ENCODE data around the gene UQCRH.

The UQCRH gene

GRCh38 chr1:46303038-46303871 is at the start of gene UQCRH, which contains the start of gene LRRC41:
UQCRH (plus strand) TSS chr1:46303698; CDS start chr1:46303767, 69 bp downstream.
LRRC41 (minus strand) TSS chr1:46303616; CDS start chr1:46303322, 294 bp downstream.
- H3K4me1 Mint-ChIP-seq (ENCODE audit: low read depth), result peaks cover 52% of the 10 kb centered on the region

GRCh38 chr1:46254668-46255067 is 48.8 kb upstream of the UQCRH start:
- Mint-ChIP-seq H3K27me3 (no peaks in the 10 kb centered on the region), H3K36me3 (ENCODE audit: low read depth) (peaks cover 89% of the 10 kb centered on the region), H3K4me3 (no peak overlapping the region), H3K9me3 (no peaks in the 10 kb centered on the region), H3K27ac (no peak overlapping the region), H3K4me1 (ENCODE audit: low read depth) (peaks cover 4% of the 10 kb centered on the region)
- no peak for DNase-seq

More at GRCh38 chr1:46303038-46303871, at the start of gene UQCRH, which contains the start of gene LRRC41:
- Mint-ChIP-seq H3K36me3 (ENCODE audit: low read depth) (peaks cover 72% of the 10 kb centered on the region), H3K27me3 (no peaks in the 10 kb centered on the region), H3K9me3 (no peaks in the 10 kb centered on the region), H3K4me3 (peak within 1 kb of the TSS; percentile 99), H3K27ac (peak within 1 kb of the TSS; percentile 99)
- DNase-seq, result peak; percentile 96

- Mint-ChIP-seq H3K9me3 (no peaks in the 10 kb centered on the region), H3K36me3 (ENCODE audit: low read depth) (peaks cover 91% of the 10 kb centered on the region), H3K4me3 (no peak overlapping the region), H3K27ac (no peak overlapping the region), H3K27me3 (no peaks in the 10 kb centered on the region), H3K4me1 (ENCODE audit: low read depth) (peaks cover 2% of the 10 kb centered on the region)
- DNase-seq, result no peak
Measured at GRCh38 chr1:46256523-46256922, 47.0 kb upstream of the UQCRH start.

- H3K9me3 Mint-ChIP-seq, result no peaks in the 10 kb centered on the region
- no peak for DNase-seq
- peaks cover 97% of the 10 kb centered on the region for H3K36me3 Mint-ChIP-seq (ENCODE audit: low read depth)
- H3K27me3 Mint-ChIP-seq, result no peaks in the 10 kb centered on the region
- H3K27ac Mint-ChIP-seq, result no peak overlapping the region
- no peak overlapping the region for H3K4me3 Mint-ChIP-seq
- no peaks in the 10 kb centered on the region for H3K4me1 Mint-ChIP-seq (ENCODE audit: low read depth)
Measured at GRCh38 chr1:46262508-46262907, 41.0 kb upstream of the UQCRH start.

GRCh38 chr1:46263146-46263545 is 40.4 kb upstream of the UQCRH start:
- Mint-ChIP-seq H3K4me1 (ENCODE audit: low read depth) (no peaks in the 10 kb centered on the region), H3K27me3 (no peaks in the 10 kb centered on the region), H3K36me3 (ENCODE audit: low read depth) (peaks cover 99% of the 10 kb centered on the region), H3K27ac (no peak overlapping the region), H3K9me3 (no peaks in the 10 kb centered on the region), H3K4me3 (no peak overlapping the region)
- DNase-seq, result no peak

GRCh38 chr1:46268578-46268977 is 34.9 kb upstream of the UQCRH start:
- Mint-ChIP-seq H3K4me3 (no peak overlapping the region), H3K27me3 (no peaks in the 10 kb centered on the region), H3K9me3 (no peaks in the 10 kb centered on the region), H3K27ac (no peak overlapping the region), H3K4me1 (ENCODE audit: low read depth) (no peaks in the 10 kb centered on the region), H3K36me3 (ENCODE audit: low read depth) (peaks cover 97% of the 10 kb centered on the region)
- DNase-seq, result no peak

GRCh38 chr1:46274225-46275029 is 29.1 kb upstream of the UQCRH start:
- no peaks in the 10 kb centered on the region for H3K4me1 Mint-ChIP-seq (ENCODE audit: low read depth)
- peaks cover 97% of the 10 kb centered on the region for H3K36me3 Mint-ChIP-seq (ENCODE audit: low read depth)
- H3K4me3 Mint-ChIP-seq, result no peak overlapping the region
- H3K27ac Mint-ChIP-seq, result no peak overlapping the region
- no peaks in the 10 kb centered on the region for H3K27me3 Mint-ChIP-seq
- no peaks in the 10 kb centered on the region for H3K9me3 Mint-ChIP-seq
- no peak for DNase-seq

- H3K36me3 Mint-ChIP-seq (ENCODE audit: low read depth), result peaks cover 97% of the 10 kb centered on the region
- H3K27ac Mint-ChIP-seq, result no peak overlapping the region
Measured at GRCh38 chr1:46275030-46275337, 28.5 kb upstream of the UQCRH start.

GRCh38 chr1:46277658-46278373 is 25.7 kb upstream of the UQCRH start:
- H3K36me3 Mint-ChIP-seq (ENCODE audit: low read depth), result peaks cover 98% of the 10 kb centered on the region
- H3K4me1 Mint-ChIP-seq (ENCODE audit: low read depth), result no peaks in the 10 kb centered on the region
- H3K9me3 Mint-ChIP-seq, result no peaks in the 10 kb centered on the region
- no peaks in the 10 kb centered on the region for H3K27me3 Mint-ChIP-seq
- H3K27ac Mint-ChIP-seq, result no peak overlapping the region
- no peak overlapping the region for H3K4me3 Mint-ChIP-seq
- no peak for DNase-seq

More at GRCh38 chr1:46275030-46275337, 28.5 kb upstream of the UQCRH start:
- no peak overlapping the region for H3K4me3 Mint-ChIP-seq
- no peaks in the 10 kb centered on the region for H3K4me1 Mint-ChIP-seq (ENCODE audit: low read depth)
- DNase-seq, result no peak
- no peaks in the 10 kb centered on the region for H3K9me3 Mint-ChIP-seq
- H3K27me3 Mint-ChIP-seq, result no peaks in the 10 kb centered on the region

GRCh38 chr1:46278807-46279206 is 24.7 kb upstream of the UQCRH start:
- Mint-ChIP-seq H3K27me3 (no peaks in the 10 kb centered on the region), H3K27ac (no peak overlapping the region), H3K36me3 (ENCODE audit: low read depth) (peaks cover 97% of the 10 kb centered on the region), H3K4me3 (no peak overlapping the region), H3K4me1 (ENCODE audit: low read depth) (no peaks in the 10 kb centered on the region), H3K9me3 (no peaks in the 10 kb centered on the region)
- DNase-seq, result no peak

GRCh38 chr1:46280092-46280491 is 23.4 kb upstream of the UQCRH start:
- Mint-ChIP-seq H3K36me3 (ENCODE audit: low read depth) (peaks cover 98% of the 10 kb centered on the region), H3K4me3 (no peak overlapping the region), H3K27me3 (no peaks in the 10 kb centered on the region), H3K27ac (peak overlapping the region; percentile 31), H3K9me3 (no peaks in the 10 kb centered on the region), H3K4me1 (ENCODE audit: low read depth) (peaks cover 2% of the 10 kb centered on the region)
- DNase-seq, result no peak

- DNase-seq, result no peak
- H3K4me3 Mint-ChIP-seq, result no peak overlapping the region
- H3K4me1 Mint-ChIP-seq (ENCODE audit: low read depth), result peaks cover 10% of the 10 kb centered on the region
- H3K36me3 Mint-ChIP-seq (ENCODE audit: low read depth), result peaks cover 98% of the 10 kb centered on the region
- no peaks in the 10 kb centered on the region for H3K27me3 Mint-ChIP-seq
- H3K9me3 Mint-ChIP-seq, result no peaks in the 10 kb centered on the region
- H3K27ac Mint-ChIP-seq, result peak overlapping the region; percentile 60
Measured at GRCh38 chr1:46281021-46281420, 22.5 kb upstream of the UQCRH start.

- no peaks in the 10 kb centered on the region for H3K9me3 Mint-ChIP-seq
- H3K4me3 Mint-ChIP-seq, result no peak overlapping the region
- H3K27ac Mint-ChIP-seq, result peak overlapping the region; percentile 27
- no peaks in the 10 kb centered on the region for H3K27me3 Mint-ChIP-seq
- no peak for DNase-seq
- H3K36me3 Mint-ChIP-seq (ENCODE audit: low read depth), result peaks cover 92% of the 10 kb centered on the region
- H3K4me1 Mint-ChIP-seq (ENCODE audit: low read depth), result peaks cover 21% of the 10 kb centered on the region
Measured at GRCh38 chr1:46284058-46284457, 19.4 kb upstream of the UQCRH start.
